Skeletal muscle tissue (tissue), 4 donors: Measurements from ENCODE around the gene ADAMTSL1. TPM values are rescaled to one million over a fixed set of nuclear protein-coding genes. Genes with fewer than 3 reads are reported as not detected.

Source experiments
- H3K27ac ChIP-seq: one replicate; pipeline ENCODE4 v1.7.0; 2013; ENCODE audit warnings: mild to moderate bottlenecking, low read depth, low read length, inconsistent platforms
- H3K27me3 ChIP-seq, 3 donors: one replicate each; pipeline ENCODE4 v1.7.0; 2013; ENCODE audit warnings: low read length in 3 of 3; ENCODE audit not compliant: control insufficient read depth in 3 of 3, insufficient read depth in 3 of 3
- H3K36me3 ChIP-seq, 3 donors: one replicate each; pipeline ENCODE4 v1.7.0; 2013; ENCODE audit warnings: low read length in 3 of 3; ENCODE audit not compliant: control insufficient read depth in 3 of 3, insufficient read depth in 3 of 3
- H3K4me1 ChIP-seq, 3 donors: one replicate each; pipeline ENCODE4 v1.7.0; 2013; ENCODE audit warnings: low read length in 3 of 3, mild to moderate bottlenecking in 3 of 3; ENCODE audit not compliant: control insufficient read depth in 3 of 3, insufficient read depth in 3 of 3
- H3K4me3 ChIP-seq, 3 donors: one replicate each; pipeline ENCODE4 v1.7.0; 2013; ENCODE audit warnings: low read length in 3 of 3
- H3K9ac ChIP-seq, 3 donors: one replicate each; pipeline ENCODE4 v1.7.0; 2013; ENCODE audit warnings: low read length in 3 of 3, mild to moderate bottlenecking in 3 of 3, moderate library complexity in 2 of 3, low read depth in 1 of 3
- H3K9me3 ChIP-seq, 3 donors: one replicate each; pipeline ENCODE4 v1.7.0; 2013; ENCODE audit warnings: low read length in 3 of 3; ENCODE audit not compliant: control insufficient read depth in 3 of 3
- total RNA-seq: library from RNA; depleted of rRNA; stranded (reverse); fragments of >200 nt; gene quantifications from one replicate; pipeline ENCODE4 v1.2.3, GENCODE V29; 2014
- donor health status: Osteomylitis.

Gene ADAMTSL1
- total RNA-seq, 1 donor from 2014 or later: 18.3 TPM

GRCh38 chr9:18496256-18497000 is 22.5 kb downstream of the ADAMTSL1 start:
- H3K27ac ChIP-seq: no peak overlapping the region
- H3K36me3 ChIP-seq: no peaks in the 10 kb centered on the region
- H3K27me3 ChIP-seq: no peaks in the 10 kb centered on the region
- no peak overlapping the region for H3K4me3 ChIP-seq
- H3K9ac ChIP-seq: no peak overlapping the region
- H3K4me1 ChIP-seq: peaks cover 0 to 6% (median 0%) of the 10 kb centered on the region in 3 donors
- no peaks in the 10 kb centered on the region for H3K9me3 ChIP-seq

GRCh38 chr9:18499062-18499461 is 25.1 kb downstream of the ADAMTSL1 start:
- Histone ChIP-seq H3K4me3 (no peak overlapping the region), H3K4me1 (peaks cover 0 to 6% (median 0%) of the 10 kb centered on the region in 3 donors), H3K27ac (no peak overlapping the region), H3K9ac (no peak overlapping the region), H3K27me3 (no peaks in the 10 kb centered on the region), H3K36me3 (no peaks in the 10 kb centered on the region), H3K9me3 (no peaks in the 10 kb centered on the region)

DNA sequence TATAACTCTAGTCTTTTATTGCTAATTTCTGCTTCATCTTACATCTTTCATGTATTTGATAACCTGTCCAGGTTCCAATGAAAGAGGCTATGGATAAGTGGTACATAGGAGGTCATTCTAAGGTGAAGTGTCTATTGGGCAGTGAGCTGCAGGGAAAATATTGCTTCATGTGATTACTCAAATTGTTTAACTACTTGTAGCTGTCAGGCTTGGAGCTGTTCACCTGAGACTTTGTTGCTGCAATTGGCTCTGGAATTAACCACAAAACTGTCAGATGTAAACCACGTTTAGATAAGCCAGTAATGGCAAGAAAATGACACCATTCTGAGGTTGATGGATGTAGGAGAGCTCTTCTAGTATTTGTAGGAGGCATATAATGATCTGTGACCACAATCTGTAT is 26.0 kb downstream of the ADAMTSL1 start:
- Histone ChIP-seq H3K4me1 (peaks cover 0 to 6% (median 0%) of the 10 kb centered on the region in 3 donors), H3K9me3 (no peaks in the 10 kb centered on the region), H3K36me3 (no peaks in the 10 kb centered on the region), H3K4me3 (no peak overlapping the region), H3K27me3 (no peaks in the 10 kb centered on the region), H3K9ac (no peak overlapping the region), H3K27ac (no peak overlapping the region)

DNA sequence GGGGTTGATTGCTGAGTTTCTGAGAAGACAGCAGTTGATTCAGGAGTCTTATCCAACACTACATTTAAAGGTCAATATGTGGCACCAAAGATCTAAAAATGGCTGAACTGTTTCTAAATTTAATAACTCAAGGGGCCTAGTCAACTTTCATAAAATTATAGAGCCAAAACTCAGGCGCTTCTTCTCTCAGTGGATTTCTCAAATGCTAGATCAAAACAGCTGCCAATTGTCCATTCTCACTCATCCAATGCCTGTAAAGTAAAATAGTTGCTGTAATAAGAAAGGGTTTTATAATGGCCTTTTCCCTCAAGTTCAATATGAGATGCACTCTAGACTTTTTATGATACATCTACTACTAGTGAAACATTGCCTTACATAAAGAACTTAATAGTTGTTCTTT is 26.5 kb downstream of the ADAMTSL1 start:
- H3K36me3 ChIP-seq: no peaks in the 10 kb centered on the region
- no peaks in the 10 kb centered on the region for H3K9me3 ChIP-seq
- no peaks in the 10 kb centered on the region for H3K27me3 ChIP-seq
- peaks cover 0 to 6% (median 0%) of the 10 kb centered on the region in 3 donors for H3K4me1 ChIP-seq
- no peak overlapping the region for H3K9ac ChIP-seq
- H3K27ac ChIP-seq: no peak overlapping the region
- no peak overlapping the region for H3K4me3 ChIP-seq

DNA sequence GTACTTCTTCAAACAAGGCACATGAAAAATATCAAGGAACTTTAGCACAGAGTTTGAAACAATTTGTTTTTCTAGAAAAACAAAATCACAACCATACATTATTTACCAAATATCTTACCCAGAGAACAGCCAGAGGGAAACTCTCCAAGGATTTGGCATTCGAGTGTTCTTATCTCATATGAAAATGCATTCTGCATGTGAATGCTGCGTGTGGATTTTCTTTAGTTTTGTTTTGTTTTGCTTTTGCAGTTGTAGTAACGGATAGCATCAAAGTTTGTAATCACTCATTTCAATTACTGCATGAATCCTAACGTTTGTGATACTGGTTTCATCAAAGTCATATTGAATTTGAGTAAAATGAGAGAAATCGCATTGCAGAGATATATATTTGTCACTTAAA is 28.0 kb downstream of the ADAMTSL1 start:
- Histone ChIP-seq H3K27me3 (no peaks in the 10 kb centered on the region), H3K36me3 (no peaks in the 10 kb centered on the region), H3K4me3 (no peak overlapping the region), H3K27ac (no peak overlapping the region), H3K4me1 (peaks cover 0 to 6% (median 0%) of the 10 kb centered on the region in 3 donors), H3K9ac (no peak overlapping the region), H3K9me3 (no peaks in the 10 kb centered on the region)

DNA sequence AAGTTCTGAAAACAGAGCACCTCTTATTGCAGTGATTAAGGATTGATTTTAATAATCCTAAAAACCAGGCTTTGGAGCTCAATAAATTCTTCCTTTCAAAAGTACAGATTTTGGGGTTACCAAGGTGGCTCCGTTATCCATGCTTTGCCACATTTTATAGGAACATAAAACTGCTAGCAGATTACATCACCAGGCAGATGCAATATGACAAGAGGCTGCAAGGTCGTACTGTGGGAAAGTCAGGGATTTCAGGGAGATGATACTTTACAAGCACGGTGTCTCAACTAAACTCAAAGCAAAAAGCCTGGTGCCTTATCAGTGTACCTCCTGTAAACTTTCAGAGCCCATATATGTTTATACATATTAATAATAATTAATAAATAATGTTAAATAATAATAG is 28.6 kb downstream of the ADAMTSL1 start:
- no peak overlapping the region for H3K27ac ChIP-seq

DNA sequence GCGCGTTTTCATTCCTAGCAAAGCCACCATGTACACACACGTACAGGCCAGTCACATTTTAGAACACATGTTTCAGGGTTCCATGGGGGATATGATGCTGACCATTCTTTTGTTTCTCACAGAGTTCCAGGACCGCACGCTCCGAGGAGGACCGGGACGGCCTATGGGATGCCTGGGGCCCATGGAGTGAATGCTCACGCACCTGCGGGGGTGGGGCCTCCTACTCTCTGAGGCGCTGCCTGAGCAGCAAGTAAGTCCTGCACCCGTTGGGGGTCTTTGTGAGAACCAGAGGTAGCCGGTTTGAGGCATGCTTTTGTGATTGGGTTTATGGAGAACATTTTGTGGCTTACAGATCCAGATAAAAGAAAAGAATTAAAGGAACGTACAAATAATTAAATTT is 30.8 kb downstream of the ADAMTSL1 start:
- no peaks in the 10 kb centered on the region for H3K4me1 ChIP-seq

More for the DNA sequence above, 28.6 kb downstream of the ADAMTSL1 start:
- no peaks in the 10 kb centered on the region for H3K9me3 ChIP-seq
- no peak overlapping the region for H3K4me3 ChIP-seq
- peaks cover 0 to 6% (median 0%) of the 10 kb centered on the region in 3 donors for H3K4me1 ChIP-seq
- no peaks in the 10 kb centered on the region for H3K27me3 ChIP-seq
- no peak overlapping the region for H3K9ac ChIP-seq
- H3K36me3 ChIP-seq: no peaks in the 10 kb centered on the region

GRCh38 chr9:18507151-18507550 is 33.2 kb downstream of the ADAMTSL1 start:
- H3K27me3 ChIP-seq: no peaks in the 10 kb centered on the region
- H3K27ac ChIP-seq: no peak overlapping the region
- no peaks in the 10 kb centered on the region for H3K9me3 ChIP-seq
- no peaks in the 10 kb centered on the region for H3K36me3 ChIP-seq
- H3K9ac ChIP-seq: no peak overlapping the region
- no peaks in the 10 kb centered on the region for H3K4me1 ChIP-seq
- no peak overlapping the region for H3K4me3 ChIP-seq

More for the DNA sequence above, 30.8 kb downstream of the ADAMTSL1 start:
- no peaks in the 10 kb centered on the region for H3K27me3 ChIP-seq
- no peak overlapping the region for H3K4me3 ChIP-seq
- H3K9ac ChIP-seq: no peak overlapping the region
- no peaks in the 10 kb centered on the region for H3K9me3 ChIP-seq
- H3K27ac ChIP-seq: no peak overlapping the region
- no peaks in the 10 kb centered on the region for H3K36me3 ChIP-seq

DNA sequence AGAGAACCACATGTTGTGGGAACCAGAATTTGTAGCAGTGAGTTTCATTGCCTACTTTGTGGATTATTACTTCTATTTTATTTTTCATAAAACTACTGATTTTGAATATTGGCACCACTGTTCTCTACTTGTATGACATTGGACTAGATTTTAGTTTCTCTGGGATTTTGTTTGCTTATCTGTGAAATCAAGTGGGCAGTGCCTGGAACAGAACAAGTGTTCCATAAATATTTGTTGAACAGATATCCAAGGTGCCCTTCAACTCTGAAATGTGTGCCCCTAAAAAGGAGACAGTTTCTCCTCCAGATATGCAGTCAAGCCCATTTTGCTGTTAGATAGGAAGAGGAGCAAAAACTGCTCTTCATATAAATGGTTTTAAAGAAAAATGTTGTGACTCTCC is 42.6 kb downstream of the ADAMTSL1 start:
- no peak overlapping the region for H3K4me3 ChIP-seq

DNA sequence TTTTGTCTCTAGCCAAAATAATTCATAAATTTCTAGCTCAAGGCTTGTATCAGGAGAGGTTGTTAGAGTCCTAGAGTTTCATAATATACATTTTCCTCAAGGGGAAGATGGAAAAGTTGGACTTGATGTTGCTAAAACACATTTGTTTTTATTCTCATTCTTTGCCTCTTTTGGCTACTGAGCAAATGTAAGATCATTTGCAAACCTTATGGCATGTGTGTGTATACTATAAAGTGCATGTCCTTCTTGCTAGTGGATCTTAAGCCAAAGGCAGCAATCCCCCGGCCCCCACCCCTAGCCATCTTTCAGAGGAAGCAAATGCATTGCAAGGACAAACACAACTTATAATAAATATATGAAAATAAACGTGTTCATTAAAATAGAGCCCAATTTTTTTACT is 43.0 kb downstream of the ADAMTSL1 start:
- Histone ChIP-seq H3K9me3 (peaks cover 0 to 2% (median 0%) of the 10 kb centered on the region in 3 donors), H3K4me1 (no peaks in the 10 kb centered on the region), H3K9ac (no peak overlapping the region)

More for the DNA sequence above, 42.6 kb downstream of the ADAMTSL1 start:
- Histone ChIP-seq H3K27ac (no peak overlapping the region), H3K9ac (no peak overlapping the region), H3K27me3 (no peaks in the 10 kb centered on the region), H3K4me1 (no peaks in the 10 kb centered on the region), H3K9me3 (peaks cover 0 to 2% (median 0%) of the 10 kb centered on the region in 3 donors), H3K36me3 (no peaks in the 10 kb centered on the region)

More for the DNA sequence above, 43.0 kb downstream of the ADAMTSL1 start:
- Histone ChIP-seq H3K27me3 (no peaks in the 10 kb centered on the region), H3K36me3 (no peaks in the 10 kb centered on the region), H3K27ac (no peak overlapping the region), H3K4me3 (no peak overlapping the region)
